ENCODE measurements around the gene MINDY2.

MINDY2 gene

GRCh38 chr15:58770857-58771620, at the start of gene MINDY2:
MINDY2 (plus strand) TSS chr15:58771302; CDS start chr15:58771396, 94 bp downstream.
- peak; percentile 91 for DNase-seq

DNA sequence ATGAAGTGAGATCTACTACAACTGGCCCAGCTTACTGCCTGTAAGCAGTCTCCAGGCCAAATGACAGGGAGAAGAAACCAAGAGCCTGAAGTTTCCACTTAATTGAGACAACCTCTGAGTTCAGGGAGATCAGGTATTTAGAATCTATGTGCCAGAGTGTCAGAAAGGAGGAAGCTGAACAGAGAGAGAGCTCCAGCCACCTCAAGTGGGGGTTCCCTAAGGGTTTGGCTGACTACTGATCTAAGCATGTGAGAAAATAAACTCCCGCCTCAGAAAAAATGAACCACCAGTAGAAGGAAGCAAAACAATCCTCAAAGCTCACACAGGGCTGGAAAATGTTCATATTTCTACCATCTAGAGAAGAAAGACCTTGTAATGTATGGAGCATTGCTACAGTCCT, 46.6 kb upstream of the MINDY2 start:
- DNase-seq = no peak

- DNase-seq = no peak
Observed at GRCh38 chr15:58726867-58727266, 44.2 kb upstream of the MINDY2 start.

GRCh38 chr15:58731756-58732535, 39.2 kb upstream of the MINDY2 start:
- no peak for DNase-seq

GRCh38 chr15:58732625-58733363, 38.3 kb upstream of the MINDY2 start:
- no peak for DNase-seq

- no peak for DNase-seq
Observed at GRCh38 chr15:58734859-58735258, 36.2 kb upstream of the MINDY2 start.

DNA sequence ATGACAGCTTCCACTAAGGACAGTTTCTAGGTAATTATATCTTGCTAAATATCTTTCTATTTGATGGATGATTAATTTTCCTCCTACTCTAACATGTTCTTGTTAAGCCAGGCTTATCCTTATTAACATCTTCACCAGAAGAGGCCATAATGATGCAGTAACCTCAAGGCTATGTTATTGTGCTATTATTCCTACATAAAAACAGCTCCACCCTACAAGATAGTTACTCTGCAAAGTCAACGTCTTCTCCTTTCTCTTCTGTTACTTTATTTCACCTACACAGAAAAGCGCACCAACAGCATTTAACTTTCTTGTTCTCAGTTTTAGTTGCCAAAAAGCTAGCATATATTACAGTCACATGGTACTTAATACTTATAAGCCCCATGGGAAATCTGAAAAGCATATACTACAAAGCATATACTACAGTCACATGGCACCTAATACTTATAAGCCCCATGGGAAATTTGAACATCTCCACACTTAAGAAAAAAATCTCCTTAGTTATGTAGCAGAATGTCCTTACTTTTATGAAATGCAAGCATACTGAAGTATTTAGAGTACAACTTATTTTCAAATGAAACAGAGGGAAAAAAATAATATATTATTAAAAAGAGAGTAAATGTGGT, 35.0 kb upstream of the MINDY2 start:
- no peak for DNase-seq

- DNase-seq = no peak
Observed at GRCh38 chr15:58737298-58737697, 33.8 kb upstream of the MINDY2 start.

- no peak for DNase-seq
Observed at GRCh38 chr15:58738046-58738707, 32.9 kb upstream of the MINDY2 start.

DNA sequence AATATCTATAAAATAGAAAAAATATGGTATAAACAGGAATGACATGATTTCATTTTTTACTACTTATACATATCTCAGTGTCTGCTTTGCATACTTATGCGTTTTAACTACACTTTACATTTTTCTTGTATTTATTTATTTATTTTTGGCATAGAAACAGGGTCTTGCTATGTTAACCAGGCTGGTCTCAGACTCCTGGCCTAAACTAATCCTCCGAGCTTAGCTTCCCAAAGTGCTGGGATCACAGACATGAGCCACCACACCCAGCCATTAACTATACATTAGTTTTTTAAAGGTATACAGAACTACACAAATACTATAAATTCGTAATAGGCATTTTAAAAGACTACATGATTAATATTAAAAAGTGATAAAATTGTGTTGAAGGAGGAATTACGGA, 30.7 kb upstream of the MINDY2 start:
- no peak for DNase-seq

- no peak for DNase-seq
Observed at GRCh38 chr15:58741032-58741431, 30.1 kb upstream of the MINDY2 start.

DNA sequence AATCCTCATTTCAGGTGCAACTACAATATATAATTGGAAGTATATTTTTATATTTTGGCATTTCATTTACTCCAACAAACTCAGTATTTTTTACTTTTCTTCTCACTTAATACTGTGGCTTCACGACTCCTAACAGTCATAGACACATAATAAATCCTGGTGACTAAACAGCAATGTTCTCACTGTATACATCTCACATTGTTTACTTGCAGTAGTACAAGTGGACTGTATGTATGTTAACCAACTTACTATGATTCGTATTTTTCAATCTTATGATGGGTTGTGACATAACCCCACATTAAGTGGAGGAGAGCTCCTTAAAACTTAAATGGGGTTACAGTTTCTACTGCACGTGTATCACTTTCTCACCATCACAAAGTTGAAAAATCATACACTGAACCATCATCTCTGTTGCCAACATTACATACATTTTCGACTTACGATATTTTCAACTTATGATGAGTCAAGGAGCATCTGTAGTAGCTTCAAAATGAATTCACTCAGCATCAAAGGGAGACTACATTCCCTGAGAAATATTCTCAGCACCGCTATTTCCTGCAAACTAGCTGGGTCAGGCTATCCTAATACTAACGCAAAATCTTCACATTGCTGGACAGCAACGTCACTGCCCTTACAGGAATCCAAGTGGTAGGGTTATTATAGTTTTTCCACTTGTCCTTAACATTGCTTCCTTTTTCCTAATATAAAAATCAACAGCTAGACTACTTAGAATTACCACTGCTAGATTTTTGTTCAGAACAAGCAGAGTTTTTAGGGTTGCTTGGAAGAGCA, 28.9 kb upstream of the MINDY2 start:
- no peak for DNase-seq

- DNase-seq = no peak
Observed at GRCh38 chr15:58742819-58743502, 28.1 kb upstream of the MINDY2 start.

- DNase-seq = no peak
Observed at GRCh38 chr15:58746174-58746573, 24.9 kb upstream of the MINDY2 start.

DNA sequence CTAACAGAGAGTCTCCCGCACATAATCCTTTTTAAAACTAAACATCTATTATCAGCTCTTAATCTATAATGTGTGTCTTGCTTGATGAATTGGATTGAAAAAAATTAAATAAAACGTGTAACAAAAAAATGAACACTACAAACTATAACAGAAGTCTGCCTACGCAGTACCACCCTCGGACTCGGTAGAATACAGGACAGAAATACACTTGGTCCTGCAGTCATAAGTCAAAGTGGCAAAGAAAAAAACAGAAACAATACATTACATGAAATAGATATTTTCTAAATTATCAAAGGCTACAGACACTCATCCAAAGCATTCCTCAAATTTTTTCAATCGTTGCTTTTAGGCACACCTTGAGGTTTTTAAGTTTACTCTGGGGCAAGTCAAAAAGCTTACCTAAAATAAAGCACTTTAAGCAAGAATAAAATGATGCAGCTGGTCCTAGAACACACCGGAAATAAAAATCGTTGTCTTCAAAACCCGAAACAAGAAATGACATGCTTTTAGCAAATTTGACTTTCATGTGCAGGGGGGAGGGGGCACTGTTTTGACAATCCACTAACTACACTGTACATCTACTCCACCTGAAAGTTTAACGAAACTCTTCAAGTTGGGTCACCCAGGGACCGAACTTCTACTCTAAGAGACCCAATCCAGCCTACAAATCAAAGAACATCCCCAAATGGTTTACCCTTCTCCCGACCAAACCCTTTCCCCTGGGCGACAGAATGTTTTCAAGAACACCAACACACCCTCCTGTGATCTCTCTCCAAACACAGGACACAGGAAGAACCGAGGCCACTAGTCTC, 22.9 kb upstream of the MINDY2 start:
- DNase-seq = peak; percentile 51

GRCh38 chr15:58748852-58749531, 22.1 kb upstream of the MINDY2 start:
- DNase-seq = peak; percentile 42

DNA sequence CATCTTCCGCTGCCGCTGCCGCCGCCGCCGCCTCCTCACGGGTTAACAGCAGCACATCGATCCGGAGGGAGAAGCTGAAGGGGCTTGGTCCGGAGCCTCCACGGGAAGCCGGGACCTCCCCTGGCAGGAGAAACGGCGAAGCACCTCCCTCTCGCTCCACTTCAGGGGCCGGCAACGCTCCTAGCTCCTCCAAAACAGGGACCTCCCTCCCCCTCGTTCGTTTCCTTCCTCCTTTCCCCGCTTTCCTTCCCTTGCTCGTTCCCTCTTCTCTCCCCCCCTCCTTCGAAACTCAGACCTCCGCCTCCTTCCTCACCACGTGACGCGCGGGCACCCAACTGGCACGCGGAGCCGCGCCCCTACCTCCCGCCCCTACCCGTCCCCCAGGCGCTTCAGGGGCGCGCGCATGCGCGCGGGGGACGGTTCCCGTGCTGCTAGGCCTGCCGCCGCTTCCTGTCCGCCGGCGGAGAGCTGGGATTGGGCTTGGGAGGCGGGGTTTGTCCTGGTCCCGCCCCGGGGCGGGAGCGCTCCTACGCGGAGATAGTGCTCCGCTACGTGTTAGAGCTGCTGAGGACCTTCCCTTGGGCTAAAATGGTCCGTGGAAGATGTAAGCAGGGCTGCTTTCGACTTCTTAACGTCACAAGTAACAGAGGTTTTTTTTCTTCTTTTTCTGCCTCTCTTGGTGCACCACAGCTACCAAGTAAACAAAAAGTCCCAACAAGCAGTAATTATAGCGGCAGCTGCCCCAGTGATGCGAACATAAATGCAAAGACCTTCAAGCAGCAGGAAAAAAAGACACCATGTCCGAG, 21.4 kb upstream of the MINDY2 start, which contains the start of gene ADAM10:
ADAM10 (minus strand) TSS at position 176 of the 806 bp plus-strand sequence; CDS start at position 3, 173 bp downstream.
- DNase-seq = peak; percentile 99

- DNase-seq = no peak
Observed at GRCh38 chr15:58752716-58753115, 18.4 kb upstream of the MINDY2 start.

Data from stimulated activated CD4-positive, alpha-beta T cell treated with anti-CD3 and anti-CD28 coated beads, Interleukin-4, amount 100 ng/mL, for 24 hours (primary cell).